OCI-LY7 (cell line): ENCODE results near the gene GGNBP2. TPM values are rescaled to one million over a fixed set of nuclear protein-coding genes. Genes with fewer than 3 reads are reported as not detected.

Experiments used
- BruUV-seq: library from RNA; stranded (reverse); fragments of 400-500 nt; replicated peaks from 2 replicates; lab custom pipeline; 2021; lab: Mats Ljungman, UMichigan
- CTCF ChIA-PET: fragments of 300-600 bp; sonication (Branson Sonifier 250); formaldehyde crosslinking; loops from one replicate; lab custom pipeline; 2022; ENCODE audit warnings: antibody characterized with exemption; ENCODE audit not compliant: unreplicated experiment; lab: Charles Lee
- POLR2A ChIA-PET: fragments of 300-600 bp; sonication (Branson Sonifier 250); formaldehyde crosslinking; loops from one replicate; lab custom pipeline; 2022; ENCODE audit warnings: antibody characterized with exemption; lab: Charles Lee
- DNase-seq: peaks from one replicate; pipeline ENCODE4 v3.0.0-alpha.2; 2015; ENCODE audit warnings: low spot score
- H2AFZ ChIP-seq: fragments of 200-600 bp; sonication (generic), shearing (Covaris generic); 2 replicates; pipeline ENCODE4 v1.6.1; 2014; ENCODE audit warnings: mild to moderate bottlenecking, antibody characterized with exemption, low read length, moderate library complexity
- H3K27ac ChIP-seq: fragments of 200-600 bp; sonication (generic); 2 replicates; pipeline ENCODE4 v1.5.1; 2014; ENCODE audit warnings: mixed run types, low read depth, mild to moderate bottlenecking, moderate library complexity, low read length, inconsistent platforms; ENCODE audit not compliant: poor library complexity, severe bottlenecking
- H3K36me3 ChIP-seq: fragments of 200-600 bp; sonication (generic); 2 replicates; pipeline ENCODE4 v1.6.1; 2014; ENCODE audit warnings: mild to moderate bottlenecking, antibody characterized with exemption, low read length, moderate library complexity, mixed read lengths; ENCODE audit not compliant: insufficient read depth
- H3K4me1 ChIP-seq: fragments of 200-600 bp; sonication (generic); 2 replicates; pipeline ENCODE4 v1.5.1; 2014; ENCODE audit warnings: mild to moderate bottlenecking, low read length; ENCODE audit not compliant: insufficient read depth, poor library complexity, severe bottlenecking
- H3K4me2 ChIP-seq: fragments of 200-600 bp; sonication (generic); 2 replicates; pipeline ENCODE4 v1.6.1; 2014; ENCODE audit warnings: mild to moderate bottlenecking, low read length
- H3K4me3 ChIP-seq: fragments of 200-600 bp; sonication (generic); 2 replicates; pipeline ENCODE4 v1.5.1; 2014; ENCODE audit warnings: mild to moderate bottlenecking, low read depth, low read length; ENCODE audit not compliant: poor library complexity, severe bottlenecking
- H3K79me2 ChIP-seq: fragments of 200-600 bp; sonication (generic); 2 replicates; pipeline ENCODE4 v1.6.1; 2016; ENCODE audit warnings: low read depth, mild to moderate bottlenecking, low read length, moderate library complexity, mixed read lengths; ENCODE audit not compliant: insufficient read depth
- H3K9me2 ChIP-seq: fragments of 200-600 bp; sonication (generic); 2 replicates; pipeline ENCODE4 v1.6.1; 2016; ENCODE audit warnings: mild to moderate bottlenecking, low read length, mixed read lengths; ENCODE audit not compliant: insufficient read depth
- H3K9me3 ChIP-seq: fragments of 200-600 bp; sonication (generic); 2 replicates; pipeline ENCODE4 v1.6.1; 2014; ENCODE audit warnings: mild to moderate bottlenecking, mixed run types, low read length, mixed read lengths
- H4K20me1 ChIP-seq: fragments of 200-600 bp; sonication (generic); 2 replicates; pipeline ENCODE4 v1.6.1; 2014; ENCODE audit warnings: mild to moderate bottlenecking, antibody characterized with exemption, low read length, moderate library complexity, mixed read lengths; ENCODE audit not compliant: insufficient read depth
- EZH2phosphoT487 ChIP-seq: fragments of 200-600 bp; sonication (generic); IDR thresholded peaks from 2 replicates; pipeline ENCODE4 v1.6.1; 2018; ENCODE audit warnings: low read depth, borderline replicate concordance, mild to moderate bottlenecking, mixed run types, antibody characterized with exemption, low read length, moderate library complexity, mixed read lengths
- intact Hi-C: fragments of 100-400 bp; cut with micrococcal nuclease; formaldehyde crosslinking; loops from one replicate; pipeline ENCODE4 v1.10.0; 2022; ENCODE audit not compliant: unreplicated experiment
- total RNA-seq, 2 experiments: library from RNA; depleted of rRNA in 1 of 2; stranded (reverse); fragments of >200 nt in 1 of 2; shearing (Covaris generic) in 1 of 2; gene quantifications; 2 replicates each; pipeline ENCODE4 v1.2.3, GENCODE V29; 2014 to 2022
- TF ChIP-seq, protein P1 (sequence below): fragments of 200-600 bp; sonication (generic); conservative IDR thresholded peaks from 2 replicates; pipeline ENCODE4 v1.5.1; 2014; ENCODE audit warnings: mild to moderate bottlenecking, antibody characterized with exemption, low read length, moderate library complexity, mixed read lengths

Gene GGNBP2
- total RNA-seq, 2 experiments from 2014 or later = 66.5 to 115 TPM

DNA sequence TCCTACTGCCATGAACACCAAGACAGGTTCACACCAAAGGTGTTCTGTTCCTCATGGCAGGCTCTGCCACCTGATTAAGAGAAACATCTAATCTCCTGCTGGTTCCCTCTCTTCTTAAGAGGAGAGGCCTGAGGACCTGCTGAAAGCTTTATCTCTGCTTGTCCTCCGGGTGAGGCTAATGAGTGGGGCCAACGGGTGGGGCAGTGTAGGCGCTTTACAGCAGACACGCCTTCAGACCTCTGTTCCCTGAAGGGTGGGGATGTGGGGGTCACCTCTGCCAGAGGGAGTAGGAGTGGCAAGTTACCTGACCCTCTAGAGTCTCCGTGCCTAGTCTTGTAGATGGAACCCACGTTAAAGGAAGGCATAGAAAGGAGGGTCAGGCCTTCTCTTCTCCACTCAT, 52.5 kb downstream of the GGNBP2 start:
- H4K20me1 ChIP-seq = no peaks in the 10 kb centered on the region; the same call in 1 of the 2 replicates
- H3K4me2 ChIP-seq = no peak overlapping the region
- no peak overlapping the region for H3K27ac ChIP-seq
- peaks cover 23% of the 10 kb centered on the region for H3K4me1 ChIP-seq
- H3K9me3 ChIP-seq = no peaks in the 10 kb centered on the region
- ChIA-PET POLR2A (no interaction called here), CTCF (no interaction called here)
- no peak for DNase-seq
- no peaks in the 10 kb centered on the region for H3K36me3 ChIP-seq
- H3K79me2 ChIP-seq = peaks cover 6% of the 10 kb centered on the region
- H3K4me3 ChIP-seq = no peak overlapping the region
- H3K9me2 ChIP-seq = no peaks in the 10 kb centered on the region
- no peak for TF ChIP-seq EZH2phosphoT487
- TF ChIP-seq, protein P1, sequence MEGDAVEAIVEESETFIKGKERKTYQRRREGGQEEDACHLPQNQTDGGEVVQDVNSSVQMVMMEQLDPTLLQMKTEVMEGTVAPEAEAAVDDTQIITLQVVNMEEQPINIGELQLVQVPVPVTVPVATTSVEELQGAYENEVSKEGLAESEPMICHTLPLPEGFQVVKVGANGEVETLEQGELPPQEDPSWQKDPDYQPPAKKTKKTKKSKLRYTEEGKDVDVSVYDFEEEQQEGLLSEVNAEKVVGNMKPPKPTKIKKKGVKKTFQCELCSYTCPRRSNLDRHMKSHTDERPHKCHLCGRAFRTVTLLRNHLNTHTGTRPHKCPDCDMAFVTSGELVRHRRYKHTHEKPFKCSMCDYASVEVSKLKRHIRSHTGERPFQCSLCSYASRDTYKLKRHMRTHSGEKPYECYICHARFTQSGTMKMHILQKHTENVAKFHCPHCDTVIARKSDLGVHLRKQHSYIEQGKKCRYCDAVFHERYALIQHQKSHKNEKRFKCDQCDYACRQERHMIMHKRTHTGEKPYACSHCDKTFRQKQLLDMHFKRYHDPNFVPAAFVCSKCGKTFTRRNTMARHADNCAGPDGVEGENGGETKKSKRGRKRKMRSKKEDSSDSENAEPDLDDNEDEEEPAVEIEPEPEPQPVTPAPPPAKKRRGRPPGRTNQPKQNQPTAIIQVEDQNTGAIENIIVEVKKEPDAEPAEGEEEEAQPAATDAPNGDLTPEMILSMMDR = no peak
- no TSS peak for BruUV-seq
- no peak overlapping the region for H2AFZ ChIP-seq
- intact Hi-C loops = no loop called here

DNA sequence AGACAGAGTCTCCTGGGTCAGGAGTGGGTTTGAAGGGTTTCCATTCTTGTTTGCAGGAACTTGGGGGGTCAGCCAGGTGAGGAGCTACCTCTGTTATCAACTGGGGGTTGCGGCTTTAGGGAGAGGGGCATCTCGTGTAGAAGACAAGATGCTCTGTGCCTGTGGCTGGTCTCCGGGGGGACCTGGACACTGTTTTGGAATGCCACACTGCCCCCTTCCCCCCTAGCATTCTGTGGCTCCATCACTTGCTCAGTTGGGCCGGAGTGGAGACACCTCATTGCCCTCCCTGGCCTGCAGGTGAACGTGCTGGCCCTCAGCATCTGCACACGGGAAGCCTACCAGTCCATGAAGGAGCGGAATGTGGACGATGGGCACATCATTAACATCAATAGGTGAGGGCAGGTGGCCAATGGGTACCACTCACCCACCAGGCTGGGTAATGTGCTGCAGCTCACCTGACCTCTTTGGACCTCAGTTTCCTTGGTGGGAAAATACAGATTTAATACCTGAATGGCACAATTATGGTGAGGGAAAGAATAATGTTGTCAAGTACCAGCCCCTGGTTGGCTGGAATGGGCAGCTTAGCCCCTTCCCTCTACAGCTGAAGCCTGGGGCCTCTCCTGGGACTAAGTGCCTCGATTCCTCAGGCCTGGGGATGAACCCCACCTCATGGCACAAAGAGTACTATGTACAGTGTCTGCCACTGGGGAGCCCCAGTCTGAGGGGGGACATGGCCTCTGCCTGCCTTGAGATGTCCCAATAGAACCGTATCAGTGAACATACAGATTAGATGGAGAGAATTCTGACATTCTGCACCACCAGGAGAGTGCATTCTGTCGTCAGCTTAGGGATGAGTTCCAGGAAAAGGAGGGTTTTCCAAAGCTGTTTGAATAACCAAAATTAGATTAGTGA, 53.4 kb downstream of the GGNBP2 start:
- no TSS peak for BruUV-seq
- H4K20me1 ChIP-seq = no peaks in the 10 kb centered on the region; the same call in 1 of the 2 replicates
- CTCF ChIA-PET = no interaction called here
- H3K27ac ChIP-seq = no peak overlapping the region
- no peaks in the 10 kb centered on the region for H3K9me3 ChIP-seq
- no peak for DNase-seq
- H3K4me3 ChIP-seq = no peak overlapping the region
- H3K36me3 ChIP-seq = no peaks in the 10 kb centered on the region
- intact Hi-C loops = no loop called here
- H3K4me1 ChIP-seq = peaks cover 14% of the 10 kb centered on the region
- H3K4me2 ChIP-seq = no peak overlapping the region
- H2AFZ ChIP-seq = no peak overlapping the region
- POLR2A ChIA-PET = no interaction called here
- H3K79me2 ChIP-seq = peaks cover 15% of the 10 kb centered on the region
- no peaks in the 10 kb centered on the region for H3K9me2 ChIP-seq
- TF ChIP-seq, protein P1 = no peak
- no peak for TF ChIP-seq EZH2phosphoT487

DNA sequence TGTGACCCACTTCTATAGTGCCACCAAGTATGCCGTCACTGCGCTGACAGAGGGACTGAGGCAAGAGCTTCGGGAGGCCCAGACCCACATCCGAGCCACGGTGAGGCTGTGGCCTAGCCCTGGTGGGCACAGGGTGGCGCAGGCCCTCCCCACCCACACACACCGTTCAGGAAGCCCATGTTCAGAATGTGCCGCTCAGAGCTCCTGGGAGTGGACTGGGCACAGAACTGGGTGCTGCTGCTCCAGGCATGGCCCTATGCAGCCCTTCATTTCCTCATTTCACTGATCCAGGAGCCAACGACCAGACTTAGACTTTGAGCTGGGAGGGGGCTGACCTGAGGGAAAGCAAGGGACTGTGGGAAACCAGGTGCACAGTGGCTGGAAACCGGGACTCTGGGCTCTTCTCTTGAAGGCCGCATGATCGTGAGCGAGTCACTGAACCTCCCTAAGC, 54.3 kb downstream of the GGNBP2 start:
- DNase-seq = no peak
- H4K20me1 ChIP-seq = peaks cover 5% of the 10 kb centered on the region; the same call in 1 of the 2 replicates
- TF ChIP-seq, protein P1 = no peak
- TF ChIP-seq EZH2phosphoT487 = no peak
- H3K4me2 ChIP-seq = no peak overlapping the region
- peaks cover 5% of the 10 kb centered on the region for H3K36me3 ChIP-seq
- H3K9me2 ChIP-seq = no peaks in the 10 kb centered on the region
- ChIA-PET CTCF (no interaction called here), POLR2A (no interaction called here)
- BruUV-seq = no TSS peak
- no peak overlapping the region for H3K4me3 ChIP-seq
- intact Hi-C loops = no loop called here
- no peak overlapping the region for H2AFZ ChIP-seq
- H3K9me3 ChIP-seq = no peaks in the 10 kb centered on the region
- no peak overlapping the region for H3K27ac ChIP-seq
- peaks cover 20% of the 10 kb centered on the region for H3K4me1 ChIP-seq
- peaks cover 24% of the 10 kb centered on the region for H3K79me2 ChIP-seq
